ENCODE results near the gene ADAM29. TPM values are rescaled to one million over a fixed set of nuclear protein-coding genes. Genes with fewer than 3 reads are reported as not detected.
"Not testable (repeated sequence)": the region's sequence is repeated elsewhere in the genome, so short reads cannot be mapped to it uniquely, and the experiment has no call there.

The ADAM29 gene
- total RNA-seq, 1 donor from 2014 or later: not detected

DNA sequence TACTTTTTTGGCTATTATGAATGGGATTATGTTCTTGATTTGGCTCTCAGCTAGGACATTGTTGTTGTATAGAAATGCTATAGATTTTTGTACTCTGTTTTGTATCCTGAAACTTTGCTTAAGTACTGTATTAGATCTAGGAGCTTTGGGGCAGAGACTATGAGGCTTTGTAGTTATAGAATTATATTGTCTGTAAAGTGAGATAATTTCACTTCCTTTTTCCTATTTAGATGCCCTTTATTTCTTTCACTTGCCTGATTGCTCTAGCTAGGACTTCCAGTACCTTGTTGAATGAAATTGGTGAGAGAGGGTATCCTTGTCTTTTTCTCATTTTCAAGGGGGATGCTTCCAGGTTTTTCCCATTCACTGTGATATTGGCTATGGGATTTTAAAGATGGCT lies 28.1 kb downstream of the ADAM29 start:
- ATAC-seq: no peak
- DNase-seq (ENCODE audit: low spot score): no peak

- DNase-seq (ENCODE audit: low spot score) (no peak), ATAC-seq (no peak)
These were observed 30.7 kb downstream of the ADAM29 start for GRCh38 chr4:174948826-174949225.

DNA sequence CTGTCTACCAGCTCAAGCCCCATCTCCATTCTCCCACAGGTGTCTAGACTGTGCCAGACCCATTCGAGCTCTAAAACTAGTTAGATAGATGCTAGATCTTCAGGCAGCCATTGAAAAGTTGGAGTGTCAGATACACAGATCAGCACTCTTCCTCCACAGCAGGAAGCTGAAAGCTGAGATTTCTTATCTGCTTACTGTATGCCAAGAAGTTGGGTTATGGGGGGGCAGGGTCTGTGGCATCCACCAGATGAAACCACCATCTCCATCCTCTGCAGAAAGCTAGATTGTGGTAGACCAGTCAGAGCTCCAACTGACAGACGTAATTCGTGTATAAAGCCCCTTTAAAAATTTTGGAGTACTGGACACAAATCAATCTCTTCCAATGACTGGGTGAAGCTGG lies 54.8 kb downstream of the ADAM29 start:
- ATAC-seq (no peak), DNase-seq (ENCODE audit: low spot score) (no peak)

DNA sequence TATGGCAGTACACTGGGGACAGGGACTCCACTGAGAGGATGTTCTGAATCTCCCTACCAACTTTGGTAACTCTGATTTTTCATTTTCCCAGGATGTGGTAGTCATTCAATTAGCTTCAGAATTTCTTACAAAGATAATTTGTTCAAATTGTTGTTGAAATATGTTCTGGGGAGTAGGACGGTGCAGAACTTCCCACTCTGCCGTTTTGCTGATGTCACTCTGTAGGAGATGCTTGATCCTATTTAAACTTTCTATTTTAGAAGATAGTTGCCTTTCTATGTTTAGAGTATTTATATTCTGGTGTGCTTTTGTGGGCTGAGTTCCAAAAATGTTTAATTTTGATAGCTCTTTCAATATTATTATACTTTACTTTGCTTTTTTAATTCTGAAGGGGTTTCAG lies 55.2 kb downstream of the ADAM29 start:
- DNase-seq (ENCODE audit: low spot score) (no peak), ATAC-seq (no peak)

DNA sequence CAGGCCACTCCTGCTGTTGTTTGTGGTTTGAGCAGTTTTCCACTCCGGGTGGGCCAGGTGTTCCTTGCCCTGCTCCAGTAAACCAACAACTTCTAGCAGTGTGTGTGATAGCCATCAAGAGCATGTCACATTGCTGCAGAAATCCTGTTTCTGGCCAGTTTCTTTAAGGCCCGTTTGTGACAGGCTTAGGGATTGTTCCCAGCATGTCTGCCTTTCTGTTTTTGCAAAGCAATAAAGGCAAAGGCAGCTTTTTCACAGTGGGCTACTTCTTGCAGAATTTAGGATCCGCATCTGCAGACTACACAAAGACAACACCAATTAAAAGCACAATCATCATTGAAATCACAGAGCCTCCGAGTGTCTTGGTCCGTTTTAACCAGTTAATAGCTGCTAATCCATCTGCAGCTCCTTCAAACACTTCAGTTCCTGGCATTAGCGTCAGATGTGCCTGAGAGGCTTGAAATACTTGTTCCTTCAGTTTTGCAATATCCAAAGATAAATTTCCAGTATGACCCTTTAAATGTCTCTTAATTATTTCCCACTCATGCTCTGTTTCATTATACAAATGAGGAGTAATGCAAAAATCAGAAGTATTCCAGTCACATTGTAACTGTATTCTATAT lies 65.1 kb downstream of the ADAM29 start:
- ATAC-seq: no peak
- DNase-seq (ENCODE audit: low spot score): no peak

GRCh38 chr4:174983870-174984269 lies 65.7 kb downstream of the ADAM29 start:
- not testable (repeated sequence) for ATAC-seq; DNase-seq (ENCODE audit: low spot score)

DNA sequence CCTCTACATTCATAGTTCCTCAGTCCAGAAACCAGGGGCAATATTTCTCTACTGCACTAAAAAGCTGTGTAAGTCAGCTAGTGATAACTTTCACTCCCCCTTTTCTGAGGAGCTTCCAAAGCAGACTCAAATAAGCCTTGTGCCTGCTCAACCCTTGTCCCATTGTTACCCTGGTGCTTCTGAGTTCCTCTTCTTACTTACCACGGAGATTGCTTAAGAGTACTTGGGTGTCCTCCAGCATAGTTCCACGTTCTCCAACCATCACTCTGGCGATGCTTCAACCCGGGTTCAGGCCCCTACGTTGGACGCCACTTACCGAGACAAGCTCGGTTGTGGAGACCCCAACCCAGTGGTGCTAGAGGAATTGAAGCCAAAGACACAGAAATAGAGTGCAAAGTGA lies 71.6 kb downstream of the ADAM29 start:
- peak; percentile 26 for ATAC-seq
- no peak for DNase-seq (ENCODE audit: low spot score)

DNA sequence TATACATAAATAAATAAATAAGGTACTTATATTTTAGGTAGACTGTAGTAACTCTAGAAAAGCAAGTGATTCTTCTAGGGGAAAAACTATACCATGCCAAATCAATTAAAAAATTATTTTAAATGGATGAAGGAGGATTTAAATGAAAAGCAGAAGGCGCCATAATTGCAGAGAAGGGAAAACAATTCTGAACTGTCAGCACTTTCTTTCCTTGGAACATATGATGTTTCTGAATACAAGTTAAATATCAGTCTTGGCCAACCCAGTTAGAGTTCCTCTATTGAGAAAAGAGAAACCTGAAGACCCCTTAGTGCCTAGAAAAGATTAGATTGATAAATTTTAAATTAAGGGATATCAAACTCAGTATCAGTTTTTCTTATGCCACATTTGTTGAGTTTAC lies 75.8 kb downstream of the ADAM29 start:
- ATAC-seq (no peak), DNase-seq (ENCODE audit: low spot score) (no peak)

DNA sequence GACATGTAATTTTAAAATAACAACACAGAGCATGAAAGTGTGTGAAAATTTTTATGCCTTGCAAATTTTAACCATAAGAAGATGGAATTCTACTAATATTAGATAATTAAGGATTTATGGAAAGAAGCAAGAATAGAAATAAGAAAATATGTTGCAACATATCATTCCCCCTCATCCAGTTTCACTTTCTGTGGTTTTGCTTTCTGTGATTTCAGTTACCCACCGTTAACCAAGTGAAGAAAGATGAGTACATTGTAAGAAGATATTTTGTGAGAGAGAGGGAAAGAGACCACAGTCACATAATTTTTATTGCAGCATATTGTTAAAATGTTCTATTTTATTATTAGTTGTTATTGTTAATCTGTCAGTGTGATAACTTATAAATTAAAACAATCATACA lies 77.9 kb downstream of the ADAM29 start:
- DNase-seq (ENCODE audit: low spot score) (no peak), ATAC-seq (no peak)

- ATAC-seq (no peak), DNase-seq (ENCODE audit: low spot score) (no peak)
These were observed 81.2 kb downstream of the ADAM29 start for GRCh38 chr4:174999407-174999806.

GRCh38 chr4:175017751-175018150 lies 99.6 kb downstream of the ADAM29 start:
- no peak for DNase-seq (ENCODE audit: low spot score)
- ATAC-seq: no peak

DNA sequence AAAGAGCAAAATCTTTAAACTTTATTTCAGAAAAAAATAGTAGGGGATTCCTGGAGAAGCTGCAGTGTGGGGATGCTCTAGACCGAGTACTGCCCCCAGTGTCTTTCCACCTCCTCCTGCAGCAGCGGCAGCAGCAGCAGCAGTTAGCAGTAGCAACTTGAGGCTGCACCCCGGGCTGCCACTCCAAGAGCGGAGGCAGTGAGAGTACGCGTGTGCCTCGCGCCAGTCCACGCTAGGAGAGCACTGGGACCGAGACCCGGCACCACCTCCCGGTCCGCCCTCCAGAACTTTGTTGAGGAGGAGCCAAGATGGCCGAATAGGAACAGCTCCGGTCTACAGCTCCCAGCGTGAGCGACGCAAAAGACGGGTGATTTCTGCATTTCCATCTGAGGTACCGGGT lies 101.3 kb downstream of the ADAM29 start:
- not testable (repeated sequence) for ATAC-seq; DNase-seq (ENCODE audit: low spot score)

Other genes with a start within 250 kb of the ADAM29 start
- not detected for gene GLRA3, start 89.1 kb upstream of the ADAM29 start, total RNA-seq

Data from left lobe of liver (tissue), 2 donors.